HEK293 (cell line): Measurements from ENCODE around the gene CCNA2.

Source experiments
- CTCF ChIA-PET: fragments of 350-600 bp; formaldehyde crosslinking; extraction: SDS; loops from one replicate; lab custom pipeline; 2021; ENCODE audit warnings: antibody characterized with exemption; lab: Yijun Ruan, JAX
- POLR2A ChIA-PET: fragments of 300-600 bp; formaldehyde crosslinking; extraction: SDS; loops from one replicate; lab custom pipeline; 2020; ENCODE audit warnings: antibody characterized with exemption, inconsistent platforms; lab: Yijun Ruan, JAX
- H3K27ac ChIP-seq: fragments of 200-500 bp; sonication (Bioruptor generic); 2 replicates; pipeline ENCODE4 v1.5.1; 2014; ENCODE audit warnings: low read depth, low read length, control low read depth, inconsistent platforms; ENCODE audit errors: extremely low read depth
- H3K36me3 ChIP-seq, 2 experiments: fragments of 200-500 bp in 1 of 2; sonication (Bioruptor generic) in 1 of 2; 1 replicate in 1 of 2; 2 replicates in 1 of 2; pipeline ENCODE4 v1.5.1; 2014 to 2017; ENCODE audit warnings: inconsistent platforms in 2 of 2, low read length in 2 of 2; ENCODE audit not compliant: control insufficient read depth in 2 of 2, insufficient read depth in 1 of 2
- H3K4me1 ChIP-seq: fragments of 200-500 bp; sonication (Bioruptor generic); 2 replicates; pipeline ENCODE4 v1.5.1; 2014; ENCODE audit warnings: mild to moderate bottlenecking, low read length, inconsistent platforms; ENCODE audit not compliant: control insufficient read depth, insufficient read depth
- H3K4me3 ChIP-seq: 2 replicates; pipeline ENCODE4 v1.5.1; 2011; ENCODE audit warnings: low read depth, mild to moderate bottlenecking, control low read depth, low read length, moderate library complexity
- H3K9me3 ChIP-seq: fragments of 200-500 bp; sonication (Bioruptor generic); 2 replicates; pipeline ENCODE4 v1.5.1; 2014; ENCODE audit warnings: low read depth, low read length, inconsistent platforms; ENCODE audit not compliant: control insufficient read depth, insufficient read depth
- ELK4 ChIP-seq: IDR thresholded peaks from 2 replicates; pipeline ENCODE4 v1.6.1; 2011; ENCODE audit warnings: mild to moderate bottlenecking, low read depth, low read length, borderline replicate concordance
- KLF1 ChIP-seq: fragments of 450-650 bp; formaldehyde crosslinking; IDR thresholded peaks from 2 replicates; pipeline ENCODE4 v1.5.1; 2016; ENCODE audit warnings: missing biosample characterization, missing genetic modification characterization
- KLF16 ChIP-seq: fragments of 450-650 bp; formaldehyde crosslinking; IDR thresholded peaks from 2 replicates; pipeline ENCODE4 v1.5.1; 2017; ENCODE audit warnings: missing biosample characterization, missing genetic modification characterization
- KLF7 ChIP-seq: fragments of 450-650 bp; formaldehyde crosslinking; IDR thresholded peaks from 2 replicates; pipeline ENCODE4 v1.5.1; 2016; ENCODE audit warnings: missing biosample characterization, missing genetic modification characterization, borderline replicate concordance
- MYNN ChIP-seq: fragments of 450-650 bp; formaldehyde crosslinking; IDR thresholded peaks from 2 replicates; pipeline ENCODE4 v1.5.1; 2016; ENCODE audit warnings: missing biosample characterization, missing genetic modification characterization, borderline replicate concordance
- PRDM2 ChIP-seq: fragments of 450-650 bp; formaldehyde crosslinking; IDR thresholded peaks from 2 replicates; pipeline ENCODE4 v1.5.1; 2016; ENCODE audit warnings: missing biosample characterization, missing genetic modification characterization, borderline replicate concordance
- SP7 ChIP-seq: fragments of 450-650 bp; formaldehyde crosslinking; IDR thresholded peaks from 2 replicates; pipeline ENCODE4 v1.5.1; 2016; ENCODE audit warnings: missing biosample characterization, missing genetic modification characterization
- TCF7L2 ChIP-seq: IDR thresholded peaks from 2 replicates; pipeline ENCODE4 v1.6.1; 2011; ENCODE audit warnings: low read depth, mild to moderate bottlenecking, inconsistent platforms, low read length, moderate library complexity, borderline replicate concordance
- WT1 ChIP-seq: fragments of 450-650 bp; formaldehyde crosslinking; IDR thresholded peaks from 2 replicates; pipeline ENCODE4 v1.5.1; 2016; ENCODE audit warnings: missing biosample characterization, missing genetic modification characterization
- ZBTB17 ChIP-seq: fragments of 450-650 bp; formaldehyde crosslinking; IDR thresholded peaks from 2 replicates; pipeline ENCODE4 v1.5.1; 2016; ENCODE audit warnings: missing biosample characterization, missing genetic modification characterization
- ZBTB20 ChIP-seq: fragments of 450-650 bp; formaldehyde crosslinking; IDR thresholded peaks from 2 replicates; pipeline ENCODE4 v1.5.1; 2016; ENCODE audit warnings: missing biosample characterization, missing genetic modification characterization
- ZNF10 ChIP-seq: fragments of 450-650 bp; formaldehyde crosslinking; IDR thresholded peaks from 2 replicates; pipeline ENCODE4 v1.5.1; 2017; ENCODE audit warnings: missing biosample characterization, missing genetic modification characterization
- ZNF292 ChIP-seq: fragments of 450-650 bp; formaldehyde crosslinking; IDR thresholded peaks from 2 replicates; pipeline ENCODE4 v1.5.1; 2016; ENCODE audit warnings: low read depth, missing biosample characterization, missing genetic modification characterization, borderline replicate concordance
- ZNF610 ChIP-seq: fragments of 450-650 bp; formaldehyde crosslinking; IDR thresholded peaks from 2 replicates; pipeline ENCODE4 v1.5.1; 2016; ENCODE audit warnings: missing biosample characterization, missing genetic modification characterization, borderline replicate concordance
- ZNF621 ChIP-seq: fragments of 450-650 bp; formaldehyde crosslinking; IDR thresholded peaks from 2 replicates; pipeline ENCODE4 v1.5.1; 2017; ENCODE audit warnings: missing biosample characterization, missing genetic modification characterization
- ZSCAN18 ChIP-seq: fragments of 450-650 bp; formaldehyde crosslinking; IDR thresholded peaks from 2 replicates; pipeline ENCODE4 v1.5.1; 2016; ENCODE audit warnings: missing biosample characterization, missing genetic modification characterization

The CCNA2 gene

GRCh38 chr4:121827853-121828252 is 4.2 kb upstream of the CCNA2 start (continued):
- TF ChIP-seq PRDM2 (tag by site-specific recombination) (no peak), KLF1 (tag by site-specific recombination) (no peak), ZBTB20 (no peak)

GRCh38 chr4:121824950-121825349 is 1.3 kb upstream of the CCNA2 start:
- Histone ChIP-seq H3K36me3 (peaks cover 10 to 58% of the 10 kb centered on the region in 2 experiments; a peak in 2 of 3 replicates), H3K4me3 (no peak overlapping the region), H3K27ac (no peak overlapping the region), H3K9me3 (no peaks in the 10 kb centered on the region), H3K4me1 (no peaks in the 10 kb centered on the region; the same call in 1 of the 2 replicates)
- TF ChIP-seq ZBTB20 (peak; percentile 79), ZNF621 (no peak), ZNF610 (tag by site-specific recombination) (no peak), TCF7L2 (no peak), ZNF292 (tag by site-specific recombination) (no peak), ZBTB17 (peak; percentile 97), ZNF10 (tag by site-specific recombination) (no peak), MYNN (tag by site-specific recombination) (peak; percentile 65; the same call in 1 of the 2 replicates), KLF7 (tag by site-specific recombination) (no peak), SP7 (no peak), WT1 (tag by site-specific recombination) (no peak), ZSCAN18 (tag by site-specific recombination) (no peak), KLF16 (no peak), ELK4 (no peak)
- POLR2A ChIA-PET = no interaction called here
- CTCF ChIA-PET = interaction anchor here (0.5 to 1.0 kb wide), 4 partner anchors 10 to 426 kb away, joined by 3 to 4 read pairs (median 3); no protein-coding TSS in a partner anchor
